ENCODE measurements around the gene SRSF7. TPM values are rescaled to one million over a fixed set of nuclear protein-coding genes. Genes with fewer than 3 reads are reported as not detected.
A peak's percentile ranks its signal among the peaks of the same experiment; 100 is the strongest.

SRSF7 gene
- total and polyA plus RNA-seq, 4 donors = 69.2 to 125 (median 109) TPM

DNA sequence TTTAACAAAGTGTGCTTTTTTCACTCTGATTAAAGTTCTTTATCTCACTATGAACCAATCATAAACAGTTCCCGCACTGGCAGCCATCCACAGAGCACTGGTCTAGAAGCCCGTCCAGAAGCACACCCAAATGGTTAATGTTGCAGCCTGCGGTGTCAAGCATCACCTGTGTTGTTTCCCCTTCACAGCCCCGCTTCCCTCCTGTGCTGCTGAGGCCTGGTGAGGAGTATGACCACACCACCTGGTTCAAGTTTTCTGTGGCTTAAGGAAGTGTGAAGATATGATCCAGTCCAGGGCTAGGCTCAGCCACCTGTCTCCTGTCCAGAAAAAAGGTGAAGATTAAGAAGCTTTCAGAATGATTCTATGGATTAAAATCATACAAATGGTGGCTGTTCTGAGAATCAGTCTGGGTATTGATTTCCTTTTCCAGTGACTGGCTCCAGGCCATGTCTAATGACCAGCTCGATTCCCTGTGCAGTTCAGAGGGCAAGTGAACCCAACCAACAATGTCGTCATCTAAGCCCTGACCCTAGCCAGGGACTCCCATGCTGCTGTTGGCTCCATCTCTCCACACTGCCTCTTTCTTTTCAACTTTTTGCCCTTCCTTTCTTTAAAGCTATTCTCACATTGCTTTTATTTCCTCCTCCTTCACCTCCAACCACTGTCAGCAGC lies 17.7 kb downstream of the SRSF7 start:
- Histone ChIP-seq H3K9me3 (ENCODE audit: control insufficient read depth, low read length) (no peaks in the 10 kb centered on the region), H3K4me1 (ENCODE audit: control insufficient read depth in 1 of 2, insufficient read depth in 2 of 2, low read length in 2 of 2) (no peaks in the 10 kb centered on the region), H3K27me3 (ENCODE audit: control insufficient read depth in 1 of 2, insufficient read depth in 2 of 2, low read length in 1 of 2) (no peaks in the 10 kb centered on the region), H3K27ac (ENCODE audit: low read depth in 1 of 2, low read length in 2 of 2) (no peak overlapping the region), H3K36me3 (ENCODE audit: control insufficient read depth in 1 of 2, insufficient read depth in 2 of 2, low read length in 1 of 2) (peaks cover 2 to 3% of the 10 kb centered on the region in 2 donors), H3K4me3 (ENCODE audit: low read length in 2 of 2) (no peak overlapping the region)
- 82 to 87% methylated on average over 6 of the region's 6 CpGs for WGBS, 2 donors
- no peak for ATAC-seq (ENCODE audit: low FRiP score)
- intact Hi-C loops (cut with DNase I) = no loop called here
- no peak for DNase-seq

DNA sequence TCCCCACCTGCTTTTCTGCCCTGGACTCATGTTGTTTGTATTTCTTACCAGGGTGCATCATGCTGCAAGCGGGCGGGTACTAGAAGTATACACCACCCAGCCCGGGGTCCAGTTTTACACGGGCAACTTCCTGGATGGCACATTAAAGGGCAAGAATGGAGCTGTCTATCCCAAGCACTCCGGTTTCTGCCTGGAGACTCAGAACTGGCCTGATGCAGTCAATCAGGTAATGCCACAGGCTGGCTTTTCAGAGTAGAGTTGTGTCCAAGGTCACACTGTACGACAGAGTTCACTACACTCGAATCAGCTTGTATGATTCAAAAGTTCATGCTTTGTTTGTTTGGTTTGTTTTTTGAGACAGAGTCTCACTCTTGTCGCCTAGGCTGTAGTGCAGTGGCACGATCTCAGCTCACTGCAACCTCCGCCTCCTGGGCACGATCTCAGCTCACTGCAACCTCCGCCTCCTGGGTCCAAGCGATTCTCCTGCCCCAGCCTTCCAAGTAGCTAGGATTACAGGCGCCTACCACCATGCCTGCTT lies 19.4 kb downstream of the SRSF7 start:
- peak in 1 of 2 donors; percentile 70 for DNase-seq
- no peaks in the 10 kb centered on the region for H3K9me3 ChIP-seq (ENCODE audit: control insufficient read depth, low read length)
- no peak for ATAC-seq (ENCODE audit: low FRiP score)
- WGBS, 2 donors = 87 to 90% methylated on average over 14 of the region's 14 CpGs
- H3K27ac ChIP-seq (ENCODE audit: low read depth in 1 of 2, low read length in 2 of 2) = no peak overlapping the region
- no peak overlapping the region for H3K4me3 ChIP-seq (ENCODE audit: low read length in 2 of 2)
- intact Hi-C loops (cut with DNase I) = no loop called here
- H3K27me3 ChIP-seq (ENCODE audit: control insufficient read depth in 1 of 2, insufficient read depth in 2 of 2, low read length in 1 of 2) = no peaks in the 10 kb centered on the region
- peaks cover 2 to 3% of the 10 kb centered on the region in 2 donors for H3K36me3 ChIP-seq (ENCODE audit: control insufficient read depth in 1 of 2, insufficient read depth in 2 of 2, low read length in 1 of 2)
- no peaks in the 10 kb centered on the region for H3K4me1 ChIP-seq (ENCODE audit: control insufficient read depth in 1 of 2, insufficient read depth in 2 of 2, low read length in 2 of 2)

GRCh38 chr2:38731090-38731489 lies 20.1 kb downstream of the SRSF7 start:
- ATAC-seq (ENCODE audit: low FRiP score) = no peak
- DNase-seq = peak in 1 of 2 donors; percentile 58
- intact Hi-C loops (cut with DNase I) = no loop called here
- H3K27me3 ChIP-seq (ENCODE audit: control insufficient read depth in 1 of 2, insufficient read depth in 2 of 2, low read length in 1 of 2) = no peaks in the 10 kb centered on the region
- H3K27ac ChIP-seq (ENCODE audit: low read depth in 1 of 2, low read length in 2 of 2) = no peak overlapping the region
- H3K4me1 ChIP-seq (ENCODE audit: control insufficient read depth in 1 of 2, insufficient read depth in 2 of 2, low read length in 2 of 2) = no peaks in the 10 kb centered on the region
- H3K9me3 ChIP-seq (ENCODE audit: control insufficient read depth, low read length) = no peaks in the 10 kb centered on the region
- H3K36me3 ChIP-seq (ENCODE audit: control insufficient read depth in 1 of 2, insufficient read depth in 2 of 2, low read length in 1 of 2) = peaks cover 2 to 3% of the 10 kb centered on the region in 2 donors
- 94 to 97% methylated on average over 7 of the region's 7 CpGs for WGBS, 2 donors
- H3K4me3 ChIP-seq (ENCODE audit: low read length in 2 of 2) = no peak overlapping the region

- intact Hi-C loops (cut with DNase I) = loop anchor here in 1 of 2 donors (2.0 kb wide), 1 partner anchor 14 kb away; no protein-coding TSS in a partner anchor
- Histone ChIP-seq H3K27ac (ENCODE audit: low read depth in 1 of 2, low read length in 2 of 2) (no peak overlapping the region), H3K9me3 (ENCODE audit: control insufficient read depth, low read length) (no peaks in the 10 kb centered on the region), H3K4me3 (ENCODE audit: low read length in 2 of 2) (no peak overlapping the region), H3K4me1 (ENCODE audit: control insufficient read depth in 1 of 2, insufficient read depth in 2 of 2, low read length in 2 of 2) (no peaks in the 10 kb centered on the region), H3K27me3 (ENCODE audit: control insufficient read depth in 1 of 2, insufficient read depth in 2 of 2, low read length in 1 of 2) (no peaks in the 10 kb centered on the region), H3K36me3 (ENCODE audit: control insufficient read depth in 1 of 2, insufficient read depth in 2 of 2, low read length in 1 of 2) (peaks cover 1 to 2% of the 10 kb centered on the region in 2 donors)
- 1 to 50% methylated on average over 2 of the region's 2 CpGs for WGBS, 2 donors
- DNase-seq (no peak), ATAC-seq (ENCODE audit: low FRiP score) (no peak)
These were observed 22.5 kb downstream of the SRSF7 start for GRCh38 chr2:38728694-38729093.

GRCh38 chr2:38727661-38728060 lies 23.5 kb downstream of the SRSF7 start:
- Histone ChIP-seq H3K27ac (ENCODE audit: low read depth in 1 of 2, low read length in 2 of 2) (no peak overlapping the region), H3K27me3 (ENCODE audit: control insufficient read depth in 1 of 2, insufficient read depth in 2 of 2, low read length in 1 of 2) (no peaks in the 10 kb centered on the region), H3K36me3 (ENCODE audit: control insufficient read depth in 1 of 2, insufficient read depth in 2 of 2, low read length in 1 of 2) (no peaks in the 10 kb centered on the region), H3K4me3 (ENCODE audit: low read length in 2 of 2) (no peak overlapping the region), H3K4me1 (ENCODE audit: control insufficient read depth in 1 of 2, insufficient read depth in 2 of 2, low read length in 2 of 2) (no peaks in the 10 kb centered on the region), H3K9me3 (ENCODE audit: control insufficient read depth, low read length) (no peaks in the 10 kb centered on the region)
- DNase-seq = no peak
- intact Hi-C loops (cut with DNase I) = loop anchor here in 1 of 2 donors (2.0 kb wide), 1 partner anchor 15 kb away; no protein-coding TSS in a partner anchor
- no peak for ATAC-seq (ENCODE audit: low FRiP score)
- WGBS, 2 donors = 76 to 79% methylated on average over 1 of the region's 1 CpG

GRCh38 chr2:38723173-38723572 lies 28.0 kb downstream of the SRSF7 start:
- intact Hi-C loops (cut with DNase I) = loop anchor here in 1 of 2 donors (5.0 kb wide), 2 partner anchors 121 to 141 kb away; partner anchors contain the start of gene HNRNPLL
- Histone ChIP-seq H3K4me1 (ENCODE audit: control insufficient read depth in 1 of 2, insufficient read depth in 2 of 2, low read length in 2 of 2) (no peaks in the 10 kb centered on the region), H3K27ac (ENCODE audit: low read depth in 1 of 2, low read length in 2 of 2) (no peak overlapping the region), H3K4me3 (ENCODE audit: low read length in 2 of 2) (no peak overlapping the region), H3K36me3 (ENCODE audit: control insufficient read depth in 1 of 2, insufficient read depth in 2 of 2, low read length in 1 of 2) (no peaks in the 10 kb centered on the region), H3K27me3 (ENCODE audit: control insufficient read depth in 1 of 2, insufficient read depth in 2 of 2, low read length in 1 of 2) (no peaks in the 10 kb centered on the region), H3K9me3 (ENCODE audit: control insufficient read depth, low read length) (no peaks in the 10 kb centered on the region)
- WGBS, 2 donors = 68 to 87% methylated on average over 7 of the region's 7 CpGs
- ATAC-seq (ENCODE audit: low FRiP score) = no peak
- DNase-seq = no peak

GRCh38 chr2:38722271-38723061 lies 28.7 kb downstream of the SRSF7 start:
- no peak for ATAC-seq (ENCODE audit: low FRiP score)
- intact Hi-C loops (cut with DNase I) = loop anchor here in 1 of 2 donors (5.0 kb wide), 2 partner anchors 120 to 140 kb away; partner anchors contain the start of gene HNRNPLL

DNA sequence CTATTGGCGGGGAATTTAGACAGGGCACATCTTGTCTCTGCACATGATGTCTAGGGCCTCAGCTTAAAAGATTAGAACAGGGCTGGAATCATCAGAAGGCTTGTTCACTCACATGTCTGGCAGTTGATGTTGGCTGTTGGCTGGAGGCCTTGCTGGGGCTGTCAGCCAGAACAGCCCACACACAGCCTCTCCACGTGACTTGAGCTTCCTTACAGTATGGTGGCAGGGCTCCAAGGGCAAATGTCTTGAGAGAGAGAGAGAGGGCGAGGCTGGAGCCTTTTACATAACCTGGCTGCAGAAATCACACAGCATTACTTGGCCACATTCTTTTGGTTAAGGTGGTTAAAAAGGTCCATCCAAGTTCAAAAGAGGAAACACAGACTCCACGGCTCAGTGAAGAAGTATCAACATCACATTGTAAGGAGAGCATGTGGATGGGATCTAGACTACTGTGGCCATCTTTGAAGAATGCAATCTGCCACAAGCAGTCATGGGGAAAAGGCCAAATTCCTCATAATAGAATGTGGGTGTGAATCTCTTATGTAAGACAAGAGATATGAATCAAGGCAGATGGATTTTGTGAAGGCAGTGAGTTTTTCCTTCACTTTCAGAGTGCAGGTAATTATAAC lies 30.4 kb downstream of the SRSF7 start:
- peaks cover 0 to 1% of the 10 kb centered on the region in 2 donors for H3K36me3 ChIP-seq (ENCODE audit: control insufficient read depth in 1 of 2, insufficient read depth in 2 of 2, low read length in 1 of 2)
- DNase-seq = peak; percentile 76 to 85

More at GRCh38 chr2:38722271-38723061, 28.7 kb downstream of the SRSF7 start:
- no peaks in the 10 kb centered on the region for H3K4me1 ChIP-seq (ENCODE audit: control insufficient read depth in 1 of 2, insufficient read depth in 2 of 2, low read length in 2 of 2)
- no peak for DNase-seq
- no peak overlapping the region for H3K4me3 ChIP-seq (ENCODE audit: low read length in 2 of 2)
- no peaks in the 10 kb centered on the region for H3K36me3 ChIP-seq (ENCODE audit: control insufficient read depth in 1 of 2, insufficient read depth in 2 of 2, low read length in 1 of 2)
- WGBS, 2 donors = 31 to 35% methylated on average over 9 of the region's 9 CpGs
- no peak overlapping the region for H3K27ac ChIP-seq (ENCODE audit: low read depth in 1 of 2, low read length in 2 of 2)
- no peaks in the 10 kb centered on the region for H3K9me3 ChIP-seq (ENCODE audit: control insufficient read depth, low read length)
- no peaks in the 10 kb centered on the region for H3K27me3 ChIP-seq (ENCODE audit: control insufficient read depth in 1 of 2, insufficient read depth in 2 of 2, low read length in 1 of 2)

More for the DNA sequence above, 30.4 kb downstream of the SRSF7 start:
- peak; percentile 88 for ATAC-seq (ENCODE audit: low FRiP score)
- H3K9me3 ChIP-seq (ENCODE audit: control insufficient read depth, low read length) = no peaks in the 10 kb centered on the region
- H3K4me3 ChIP-seq (ENCODE audit: low read length in 2 of 2) = no peak overlapping the region
- H3K27ac ChIP-seq (ENCODE audit: low read depth in 1 of 2, low read length in 2 of 2) = peak overlapping the region in 1 of 2 donors; percentile 19
- WGBS, 2 donors = 14 to 15% methylated on average over 4 of the region's 4 CpGs
- no peaks in the 10 kb centered on the region for H3K27me3 ChIP-seq (ENCODE audit: control insufficient read depth in 1 of 2, insufficient read depth in 2 of 2, low read length in 1 of 2)
- intact Hi-C loops (cut with DNase I) = loop anchor here in 1 of 2 donors (5.0 kb wide), 2 partner anchors 118 to 138 kb away; partner anchors contain the start of gene HNRNPLL
- no peaks in the 10 kb centered on the region for H3K4me1 ChIP-seq (ENCODE audit: control insufficient read depth in 1 of 2, insufficient read depth in 2 of 2, low read length in 2 of 2)
